DND-41 (cell line): ENCODE data around the gene RPS28.

Experiments
- ATAC-seq: fragments of 200-7000 bp; cut with Tn5 transposase; 3 replicates; pipeline ENCODE4 v1.9.1; 2021; ENCODE audit warnings: low read depth; ENCODE audit not compliant: insufficient read depth
- DNase-seq: peaks from one replicate; pipeline ENCODE4 v3.0.0-alpha.2; 2020
- H2AFZ ChIP-seq: 2 replicates; pipeline ENCODE4 v1.6.0; 2012; ENCODE audit warnings: low read depth, low read length
- H3K27ac ChIP-seq: 2 replicates; pipeline ENCODE4 v1.5.1; 2012; ENCODE audit warnings: low read length, inconsistent platforms
- H3K27me3 ChIP-seq: fragments of 200-600 bp; sonication (generic); 2 replicates; pipeline ENCODE4 v1.6.0; 2012; ENCODE audit warnings: low read length, mild to moderate bottlenecking, inconsistent platforms; ENCODE audit not compliant: insufficient read depth, poor library complexity
- H3K36me3 ChIP-seq: 2 replicates; pipeline ENCODE4 v1.5.1; 2012; ENCODE audit warnings: low read length, inconsistent platforms; ENCODE audit not compliant: insufficient read depth
- H3K4me1 ChIP-seq: 2 replicates; pipeline ENCODE4 v1.5.1; 2012; ENCODE audit warnings: mild to moderate bottlenecking, low read length; ENCODE audit not compliant: insufficient read depth
- H3K4me2 ChIP-seq: 2 replicates; pipeline ENCODE4 v1.6.0; 2012; ENCODE audit warnings: mild to moderate bottlenecking, moderate library complexity, low read length, inconsistent platforms; ENCODE audit not compliant: insufficient read depth
- H3K4me3 ChIP-seq, 2 experiments: fragments of 200-600 bp in 1 of 2; shearing (Covaris generic) in 1 of 2; 2 replicates each; pipeline ENCODE4 v1.5.1; 2012 to 2016; ENCODE audit warnings: inconsistent platforms in 2 of 2, low read length in 2 of 2, mild to moderate bottlenecking in 2 of 2, low read depth in 1 of 2, moderate library complexity in 1 of 2
- H3K79me2 ChIP-seq: 2 replicates; pipeline ENCODE4 v1.6.0; 2012; ENCODE audit warnings: low read length, inconsistent platforms; ENCODE audit not compliant: insufficient read depth
- H3K9ac ChIP-seq: 2 replicates; pipeline ENCODE4 v1.6.0; 2012; ENCODE audit warnings: low read depth, mild to moderate bottlenecking, inconsistent platforms, low read length, moderate library complexity
- H3K9me3 ChIP-seq: 2 replicates; pipeline ENCODE4 v1.5.1; 2012; ENCODE audit warnings: low read length, moderate library complexity, mild to moderate bottlenecking, inconsistent platforms; ENCODE audit not compliant: insufficient read depth, severe bottlenecking
- H4K20me1 ChIP-seq: 2 replicates; pipeline ENCODE4 v1.6.0; 2012; ENCODE audit warnings: low read length; ENCODE audit not compliant: insufficient read depth
- EZH2 ChIP-seq: IDR thresholded peaks from 3 replicates; pipeline ENCODE4 v1.6.1; 2012; ENCODE audit warnings: borderline replicate concordance, low read depth, mild to moderate bottlenecking, moderate library complexity, low read length, inconsistent platforms; ENCODE audit not compliant: severe bottlenecking
- TF ChIP-seq, protein P1 (sequence below): IDR thresholded peaks from 2 replicates; pipeline ENCODE4 v1.5.1; 2012; ENCODE audit warnings: borderline replicate concordance, low read length, moderate library complexity, mild to moderate bottlenecking; ENCODE audit not compliant: poor library complexity, severe bottlenecking; ENCODE audit errors: extremely low read depth

The RPS28 gene

DNA sequence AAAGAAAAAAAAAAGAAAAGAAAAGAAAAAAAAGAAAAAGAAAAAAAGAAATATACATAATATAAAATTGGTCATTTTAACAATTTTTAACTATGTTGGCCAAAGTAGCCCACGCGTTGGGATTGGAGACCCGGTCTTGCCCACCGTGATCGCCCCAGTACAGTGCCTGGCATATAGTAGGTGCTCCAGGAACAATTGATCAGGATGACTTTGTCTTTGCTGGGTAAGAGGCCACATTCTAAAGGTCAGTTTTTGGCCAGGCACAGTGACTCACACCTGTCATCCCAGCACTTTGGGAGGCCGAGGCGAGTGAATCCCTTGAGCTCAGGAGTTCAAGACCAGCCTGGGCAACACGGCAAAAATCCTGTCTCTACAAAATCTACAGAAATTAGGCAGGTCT is 38.9 kb downstream of the RPS28 start:
- Histone ChIP-seq H3K4me3 (no peak overlapping the region), H4K20me1 (no peaks in the 10 kb centered on the region), H3K27ac (no peak overlapping the region), H3K9me3 (no peaks in the 10 kb centered on the region), H2AFZ (no peak overlapping the region), H3K36me3 (no peaks in the 10 kb centered on the region), H3K27me3 (no peaks in the 10 kb centered on the region), H3K4me1 (no peaks in the 10 kb centered on the region), H3K79me2 (no peaks in the 10 kb centered on the region), H3K9ac (no peak overlapping the region), H3K4me2 (no peak overlapping the region)
- no peak for ATAC-seq
- DNase-seq: no peak
- TF ChIP-seq, protein P1, sequence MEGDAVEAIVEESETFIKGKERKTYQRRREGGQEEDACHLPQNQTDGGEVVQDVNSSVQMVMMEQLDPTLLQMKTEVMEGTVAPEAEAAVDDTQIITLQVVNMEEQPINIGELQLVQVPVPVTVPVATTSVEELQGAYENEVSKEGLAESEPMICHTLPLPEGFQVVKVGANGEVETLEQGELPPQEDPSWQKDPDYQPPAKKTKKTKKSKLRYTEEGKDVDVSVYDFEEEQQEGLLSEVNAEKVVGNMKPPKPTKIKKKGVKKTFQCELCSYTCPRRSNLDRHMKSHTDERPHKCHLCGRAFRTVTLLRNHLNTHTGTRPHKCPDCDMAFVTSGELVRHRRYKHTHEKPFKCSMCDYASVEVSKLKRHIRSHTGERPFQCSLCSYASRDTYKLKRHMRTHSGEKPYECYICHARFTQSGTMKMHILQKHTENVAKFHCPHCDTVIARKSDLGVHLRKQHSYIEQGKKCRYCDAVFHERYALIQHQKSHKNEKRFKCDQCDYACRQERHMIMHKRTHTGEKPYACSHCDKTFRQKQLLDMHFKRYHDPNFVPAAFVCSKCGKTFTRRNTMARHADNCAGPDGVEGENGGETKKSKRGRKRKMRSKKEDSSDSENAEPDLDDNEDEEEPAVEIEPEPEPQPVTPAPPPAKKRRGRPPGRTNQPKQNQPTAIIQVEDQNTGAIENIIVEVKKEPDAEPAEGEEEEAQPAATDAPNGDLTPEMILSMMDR: no peak
- no peak for TF ChIP-seq EZH2

GRCh38 chr19:8361921-8362793 is 40.9 kb downstream of the RPS28 start:
- H3K27ac ChIP-seq: no peak overlapping the region
- DNase-seq: no peak
- no peak overlapping the region for H3K9ac ChIP-seq
- no peaks in the 10 kb centered on the region for H4K20me1 ChIP-seq
- ATAC-seq: no peak
- H3K27me3 ChIP-seq: no peaks in the 10 kb centered on the region
- no peaks in the 10 kb centered on the region for H3K79me2 ChIP-seq
- TF ChIP-seq EZH2: no peak
- no peak overlapping the region for H3K4me3 ChIP-seq
- no peak overlapping the region for H3K4me2 ChIP-seq
- no peaks in the 10 kb centered on the region for H3K36me3 ChIP-seq
- H3K9me3 ChIP-seq: no peaks in the 10 kb centered on the region
- no peak overlapping the region for H2AFZ ChIP-seq
- H3K4me1 ChIP-seq: no peaks in the 10 kb centered on the region

- no peaks in the 10 kb centered on the region for H3K79me2 ChIP-seq
- H3K36me3 ChIP-seq: no peaks in the 10 kb centered on the region
- no peak within 1 kb of the TSS for H3K9ac ChIP-seq
- TF ChIP-seq, protein P1: no peak
- no peak for TF ChIP-seq EZH2
- no peaks in the 10 kb centered on the region for H3K4me1 ChIP-seq
- H2AFZ ChIP-seq: no peak within 1 kb of the TSS
- H3K9me3 ChIP-seq: no peaks in the 10 kb centered on the region
- H4K20me1 ChIP-seq: 0 out of 2 replicates have a peak, but pooled peaks cover 3% of the 10 kb centered on the region
- no peaks in the 10 kb centered on the region for H3K27me3 ChIP-seq
- ATAC-seq (no peak), DNase-seq (no peak)
- no peak within 1 kb of the TSS for H3K4me2 ChIP-seq
- no peak within 1 kb of the TSS for H3K27ac ChIP-seq
- no peak within 1 kb of the TSS for H3K4me3 ChIP-seq
These were observed 42.8 kb downstream of the RPS28 start, which contains the start of gene ANGPTL4 for GRCh38 chr19:8363803-8364771. TSS of gene ANGPTL4 (plus strand) at chr19:8364155. CDS start at chr19:8364322, 167 bp downstream.
